ENCODE results near the gene FARS2.

FARS2 gene

DNA sequence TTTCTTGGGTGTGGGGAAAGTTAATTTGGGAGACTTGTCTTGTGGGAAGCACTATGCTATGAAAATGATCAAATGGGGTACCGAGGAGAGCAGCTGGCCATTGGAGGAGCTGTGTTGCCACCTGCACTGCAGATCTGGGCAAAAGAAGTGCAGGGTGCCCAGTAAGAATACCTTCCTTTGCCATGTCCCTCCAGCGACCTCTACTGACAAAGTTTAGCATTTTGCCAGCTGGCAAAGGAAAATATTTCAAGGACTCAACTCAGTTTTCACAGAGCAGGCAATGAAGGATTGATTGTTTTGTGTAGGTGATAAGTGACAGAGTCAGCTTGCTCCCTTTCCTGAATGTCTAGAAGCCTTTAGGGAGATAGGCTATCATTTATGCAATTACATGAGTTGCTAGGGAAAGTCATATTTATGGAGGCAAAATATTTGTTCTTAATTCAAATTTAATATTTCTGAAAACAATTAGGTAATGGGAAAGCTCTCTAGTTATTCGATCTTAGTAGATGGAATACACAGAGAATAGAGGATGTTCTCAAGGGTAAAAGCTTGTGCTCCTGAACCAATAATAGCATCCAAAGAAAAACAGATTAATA is 118.4 kb downstream of the FARS2 start (continued):
- no peak for TF ChIP-seq ZNF558 (tag by site-specific recombination; IDR thresholded peaks at IDR 0.05)

DNA sequence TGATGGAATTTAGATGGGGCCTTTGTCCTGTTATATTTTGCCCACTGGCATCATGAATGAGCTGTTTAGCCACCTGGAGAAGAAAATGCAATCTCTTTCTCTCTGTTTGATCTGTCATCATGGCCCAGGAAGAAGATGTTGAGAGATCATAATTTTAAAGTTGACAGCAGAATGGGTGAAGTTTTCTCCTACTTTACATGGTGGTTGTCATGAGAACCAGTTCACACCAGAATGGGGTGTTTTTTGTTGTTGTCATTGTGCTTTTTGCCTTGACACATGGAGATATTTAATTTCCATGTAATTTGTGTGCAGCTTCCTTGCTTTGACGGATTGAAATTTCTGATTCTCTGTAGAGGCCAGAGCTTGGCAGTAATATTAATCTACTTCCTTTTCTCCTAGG is 122.5 kb downstream of the FARS2 start:
- H3K9me3 ChIP-seq (ENCODE audit: control insufficient read depth, insufficient read depth, low read depth, low read length): no peaks in the 10 kb centered on the region
- H3K4me1 ChIP-seq (ENCODE audit: control insufficient read depth, insufficient read depth, low read length): no peaks in the 10 kb centered on the region
- CTCF ChIA-PET: interaction anchor here (0.9 to 1.3 kb wide), 2 partner anchors 19 to 240 kb away, joined by 3 to 5 read pairs; no protein-coding TSS in a partner anchor
- no peaks in the 10 kb centered on the region for H3K36me3 ChIP-seq (ENCODE audit: control insufficient read depth in 2 of 2, insufficient read depth in 1 of 2, low read length in 2 of 2)
- TF ChIP-seq ZIC2 (tag by site-specific recombination; IDR thresholded peaks at IDR 0.05) (no peak), KLF8 (tag by site-specific recombination; IDR thresholded peaks at IDR 0.05) (no peak), ZNF48 (tag by site-specific recombination; IDR thresholded peaks at IDR 0.05) (no peak), ZNF510 (tag by site-specific recombination; IDR thresholded peaks at IDR 0.05; ENCODE audit: insufficient replicate concordance) (no peak), SETDB1 (IDR thresholded peaks at IDR 0.05; ENCODE audit: insufficient read length, low read length) (no peak)
- TF ChIP-seq, protein P1, sequence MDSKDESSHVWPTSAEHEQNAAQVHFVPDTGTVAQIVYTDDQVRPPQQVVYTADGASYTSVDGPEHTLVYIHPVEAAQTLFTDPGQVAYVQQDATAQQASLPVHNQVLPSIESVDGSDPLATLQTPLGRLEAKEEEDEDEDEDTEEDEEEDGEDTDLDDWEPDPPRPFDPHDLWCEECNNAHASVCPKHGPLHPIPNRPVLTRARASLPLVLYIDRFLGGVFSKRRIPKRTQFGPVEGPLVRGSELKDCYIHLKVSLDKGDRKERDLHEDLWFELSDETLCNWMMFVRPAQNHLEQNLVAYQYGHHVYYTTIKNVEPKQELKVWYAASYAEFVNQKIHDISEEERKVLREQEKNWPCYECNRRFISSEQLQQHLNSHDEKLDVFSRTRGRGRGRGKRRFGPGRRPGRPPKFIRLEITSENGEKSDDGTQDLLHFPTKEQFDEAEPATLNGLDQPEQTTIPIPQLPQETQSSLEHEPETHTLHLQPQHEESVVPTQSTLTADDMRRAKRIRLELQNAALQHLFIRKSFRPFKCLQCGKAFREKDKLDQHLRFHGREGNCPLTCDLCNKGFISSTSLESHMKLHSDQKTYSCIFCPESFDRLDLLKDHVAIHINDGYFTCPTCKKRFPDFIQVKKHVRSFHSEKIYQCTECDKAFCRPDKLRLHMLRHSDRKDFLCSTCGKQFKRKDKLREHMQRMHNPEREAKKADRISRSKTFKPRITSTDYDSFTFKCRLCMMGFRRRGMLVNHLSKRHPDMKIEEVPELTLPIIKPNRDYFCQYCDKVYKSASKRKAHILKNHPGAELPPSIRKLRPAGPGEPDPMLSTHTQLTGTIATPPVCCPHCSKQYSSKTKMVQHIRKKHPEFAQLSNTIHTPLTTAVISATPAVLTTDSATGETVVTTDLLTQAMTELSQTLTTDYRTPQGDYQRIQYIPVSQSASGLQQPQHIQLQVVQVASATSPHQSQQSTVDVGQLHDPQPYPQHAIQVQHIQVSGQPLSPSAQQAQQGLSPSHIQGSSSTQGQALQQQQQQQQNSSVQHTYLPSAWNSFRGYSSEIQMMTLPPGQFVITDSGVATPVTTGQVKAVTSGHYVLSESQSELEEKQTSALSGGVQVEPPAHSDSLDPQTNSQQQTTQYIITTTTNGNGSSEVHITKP (tag by site-specific recombination; IDR thresholded peaks at IDR 0.05): no peak
- no peak overlapping the region for H3K27ac ChIP-seq (ENCODE audit: extremely low read depth, low read depth, low read length)
- POLR2A ChIA-PET: no interaction called here
- no peak overlapping the region for H3K4me3 ChIP-seq (ENCODE audit: low read depth, low read length)

DNA sequence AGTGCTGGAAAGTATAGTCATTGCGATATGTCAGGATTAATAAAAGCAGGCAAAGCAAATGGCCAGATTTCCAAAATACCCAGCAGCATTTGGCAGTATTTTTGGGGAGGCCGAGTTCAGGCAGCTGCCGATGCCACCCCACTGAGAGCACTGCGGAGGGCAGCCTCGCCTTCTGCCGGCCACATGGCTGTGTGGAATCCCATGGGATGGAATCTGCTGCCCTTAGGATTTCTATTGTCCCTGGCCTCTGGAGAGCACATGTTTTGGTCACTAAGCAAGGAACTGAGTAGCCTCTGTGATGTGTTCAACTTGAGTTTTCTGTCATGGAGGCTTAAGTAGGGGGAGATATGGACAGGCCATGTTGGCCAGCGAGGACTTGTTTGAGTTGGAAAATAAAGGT is 123.0 kb downstream of the FARS2 start:
- Histone ChIP-seq H3K27ac (ENCODE audit: extremely low read depth, low read depth, low read length) (no peak overlapping the region), H3K36me3 (ENCODE audit: control insufficient read depth in 2 of 2, insufficient read depth in 1 of 2, low read length in 2 of 2) (no peaks in the 10 kb centered on the region), H3K9me3 (ENCODE audit: control insufficient read depth, insufficient read depth, low read depth, low read length) (no peaks in the 10 kb centered on the region), H3K4me3 (ENCODE audit: low read depth, low read length) (no peak overlapping the region), H3K4me1 (ENCODE audit: control insufficient read depth, insufficient read depth, low read length) (no peaks in the 10 kb centered on the region)
- ChIA-PET CTCF (interaction anchor here (0.9 to 1.3 kb wide), 3 partner anchors 19 to 241 kb away, joined by 3 to 5 read pairs (median 3); no protein-coding TSS in a partner anchor), POLR2A (no interaction called here)
- TF ChIP-seq, protein P2, sequence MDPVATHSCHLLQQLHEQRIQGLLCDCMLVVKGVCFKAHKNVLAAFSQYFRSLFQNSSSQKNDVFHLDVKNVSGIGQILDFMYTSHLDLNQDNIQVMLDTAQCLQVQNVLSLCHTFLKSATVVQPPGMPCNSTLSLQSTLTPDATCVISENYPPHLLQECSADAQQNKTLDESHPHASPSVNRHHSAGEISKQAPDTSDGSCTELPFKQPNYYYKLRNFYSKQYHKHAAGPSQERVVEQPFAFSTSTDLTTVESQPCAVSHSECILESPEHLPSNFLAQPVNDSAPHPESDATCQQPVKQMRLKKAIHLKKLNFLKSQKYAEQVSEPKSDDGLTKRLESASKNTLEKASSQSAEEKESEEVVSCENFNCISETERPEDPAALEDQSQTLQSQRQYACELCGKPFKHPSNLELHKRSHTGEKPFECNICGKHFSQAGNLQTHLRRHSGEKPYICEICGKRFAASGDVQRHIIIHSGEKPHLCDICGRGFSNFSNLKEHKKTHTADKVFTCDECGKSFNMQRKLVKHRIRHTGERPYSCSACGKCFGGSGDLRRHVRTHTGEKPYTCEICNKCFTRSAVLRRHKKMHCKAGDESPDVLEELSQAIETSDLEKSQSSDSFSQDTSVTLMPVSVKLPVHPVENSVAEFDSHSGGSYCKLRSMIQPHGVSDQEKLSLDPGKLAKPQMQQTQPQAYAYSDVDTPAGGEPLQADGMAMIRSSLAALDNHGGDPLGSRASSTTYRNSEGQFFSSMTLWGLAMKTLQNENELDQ (tag by site-specific recombination; IDR thresholded peaks at IDR 0.05; ENCODE audit: low read depth): no peak
- TF ChIP-seq ZNF558 (tag by site-specific recombination; IDR thresholded peaks at IDR 0.05) (no peak), HOXA7 (CRISPR knock-in tag; IDR thresholded peaks at IDR 0.05; ENCODE audit: borderline replicate concordance) (no peak), ZNF24 (tag by site-specific recombination; IDR thresholded peaks at IDR 0.05) (no peak), ZNF133 (tag by site-specific recombination; IDR thresholded peaks at IDR 0.05) (no peak), ZNF830 (tag by site-specific recombination; IDR thresholded peaks at IDR 0.05; ENCODE audit: low read depth) (no peak), ZSCAN23 (tag by site-specific recombination; IDR thresholded peaks at IDR 0.05) (no peak), ZNF416 (tag by site-specific recombination; IDR thresholded peaks at IDR 0.05) (no peak), EGR2 (tag by site-specific recombination; IDR thresholded peaks at IDR 0.05; ENCODE audit: low read depth) (no peak), SALL2 (tag by site-specific recombination; IDR thresholded peaks at IDR 0.05; ENCODE audit: borderline replicate concordance) (no peak)
